Upper lobe of left lung (tissue), 4 donors: Measurements from ENCODE around the gene PLK3.
"Not testable (repeated sequence)": the region's sequence is repeated elsewhere in the genome, so short reads cannot be mapped to it uniquely, and the experiment has no call there.

Source experiments
- POLR2A ChIP-seq, 4 donors: fragments of 450-650 bp; IDR thresholded peaks; one replicate each; pipeline ENCODE4 v1.5.1; 2016 to 2017; ENCODE audit warnings: antibody characterized with exemption in 4 of 4, mild to moderate bottlenecking in 2 of 4
- TF ChIP-seq, protein P1 (sequence below), 6 experiments: fragments of 450-650 bp in 4 of 6; fragments of 200-600 bp in 2 of 6; sonication (generic) in 2 of 6; IDR thresholded peaks; one replicate each; pipeline ENCODE4 v1.5.1; 2016 to 2019; ENCODE audit warnings: antibody characterized with exemption in 6 of 6

DNA sequence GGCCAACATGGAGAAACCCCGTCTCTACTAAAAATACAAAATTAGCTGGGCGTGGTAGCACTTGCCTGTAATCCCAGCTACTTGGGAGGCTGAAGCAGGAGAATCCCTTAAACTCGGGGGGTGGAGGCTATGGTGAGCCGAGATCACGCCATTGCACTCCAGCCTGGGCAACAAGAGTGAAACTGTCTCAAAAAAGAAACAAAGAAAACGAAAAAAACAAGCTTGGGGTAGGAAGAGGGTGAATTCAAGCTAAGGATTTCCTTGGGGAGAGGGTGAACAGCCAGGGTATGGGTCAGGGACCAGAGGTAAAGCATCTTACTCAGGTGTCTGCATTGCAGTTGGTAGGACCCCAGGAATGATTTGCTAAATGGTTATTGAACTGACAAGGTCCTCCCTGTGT lies 33.8 kb upstream of the PLK3 start:
- TF ChIP-seq POLR2A (IDR thresholded peaks at IDR 0.05): not testable (repeated sequence)
- TF ChIP-seq, protein P1, sequence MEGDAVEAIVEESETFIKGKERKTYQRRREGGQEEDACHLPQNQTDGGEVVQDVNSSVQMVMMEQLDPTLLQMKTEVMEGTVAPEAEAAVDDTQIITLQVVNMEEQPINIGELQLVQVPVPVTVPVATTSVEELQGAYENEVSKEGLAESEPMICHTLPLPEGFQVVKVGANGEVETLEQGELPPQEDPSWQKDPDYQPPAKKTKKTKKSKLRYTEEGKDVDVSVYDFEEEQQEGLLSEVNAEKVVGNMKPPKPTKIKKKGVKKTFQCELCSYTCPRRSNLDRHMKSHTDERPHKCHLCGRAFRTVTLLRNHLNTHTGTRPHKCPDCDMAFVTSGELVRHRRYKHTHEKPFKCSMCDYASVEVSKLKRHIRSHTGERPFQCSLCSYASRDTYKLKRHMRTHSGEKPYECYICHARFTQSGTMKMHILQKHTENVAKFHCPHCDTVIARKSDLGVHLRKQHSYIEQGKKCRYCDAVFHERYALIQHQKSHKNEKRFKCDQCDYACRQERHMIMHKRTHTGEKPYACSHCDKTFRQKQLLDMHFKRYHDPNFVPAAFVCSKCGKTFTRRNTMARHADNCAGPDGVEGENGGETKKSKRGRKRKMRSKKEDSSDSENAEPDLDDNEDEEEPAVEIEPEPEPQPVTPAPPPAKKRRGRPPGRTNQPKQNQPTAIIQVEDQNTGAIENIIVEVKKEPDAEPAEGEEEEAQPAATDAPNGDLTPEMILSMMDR (IDR thresholded peaks at IDR 0.05): not testable (repeated sequence)
